ENCODE results near the gene RRAD.

RRAD gene

DNA sequence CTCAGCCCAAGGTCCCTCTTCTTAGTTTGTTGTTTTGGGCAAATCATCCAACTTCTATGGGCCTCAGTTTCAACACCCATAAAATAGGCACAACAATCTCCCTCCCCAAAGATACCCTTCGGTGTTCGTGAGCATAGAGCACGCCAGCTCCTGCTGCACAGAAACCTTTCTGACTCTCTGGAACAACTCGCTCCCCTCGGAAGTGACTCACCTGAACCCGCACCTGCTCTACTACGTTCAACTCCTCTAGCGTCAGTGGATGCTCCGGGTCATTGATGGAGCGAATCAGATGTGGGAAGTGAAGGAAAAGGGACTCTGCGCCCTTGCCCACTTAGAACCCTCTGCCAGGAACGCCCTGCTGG is 8.4 kb upstream of the RRAD start:
- DNase-seq: no peak

DNA sequence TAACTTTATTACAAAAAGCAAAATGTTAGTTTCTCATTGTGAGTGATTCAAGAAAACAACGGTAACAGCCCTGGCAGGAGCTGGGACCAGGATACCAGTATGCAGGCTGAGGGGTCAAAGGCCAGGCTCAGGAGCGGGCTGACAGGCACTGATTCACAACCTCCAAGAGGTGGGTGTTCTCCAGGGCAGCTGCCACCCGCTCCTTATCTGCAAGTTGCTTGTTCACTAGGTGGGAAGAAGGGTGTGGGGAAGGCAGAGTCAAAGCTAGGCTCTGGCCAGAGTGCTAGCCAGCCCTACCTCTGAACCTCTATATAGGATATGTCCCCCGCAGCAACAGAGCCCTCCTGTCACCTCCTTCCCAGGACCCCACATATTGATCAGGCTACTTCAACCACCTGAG is 6.7 kb upstream of the RRAD start:
- no peak for DNase-seq

- no peak for DNase-seq
Measured at GRCh38 chr16:66931665-66932064, 6.3 kb upstream of the RRAD start.

DNA sequence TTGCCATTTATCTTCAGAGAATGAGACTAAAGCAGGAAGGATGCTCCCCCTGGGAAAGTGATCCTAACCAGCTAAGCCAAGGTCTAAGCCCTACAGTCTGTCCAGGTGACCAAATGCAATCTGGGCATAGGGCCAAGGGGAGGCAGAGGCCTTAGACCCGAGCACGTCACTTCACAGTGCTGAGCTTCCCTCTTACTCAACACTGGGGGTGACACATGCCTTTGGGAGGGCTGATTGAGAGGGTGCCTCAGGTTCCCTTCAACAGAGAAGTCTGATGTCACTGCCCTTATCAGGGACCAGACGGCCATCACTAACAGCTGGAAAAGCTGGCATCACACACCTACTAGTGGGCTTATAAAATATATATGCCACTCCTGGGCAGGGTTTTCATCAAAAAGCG is 4.9 kb upstream of the RRAD start:
- DNase-seq: no peak

DNA sequence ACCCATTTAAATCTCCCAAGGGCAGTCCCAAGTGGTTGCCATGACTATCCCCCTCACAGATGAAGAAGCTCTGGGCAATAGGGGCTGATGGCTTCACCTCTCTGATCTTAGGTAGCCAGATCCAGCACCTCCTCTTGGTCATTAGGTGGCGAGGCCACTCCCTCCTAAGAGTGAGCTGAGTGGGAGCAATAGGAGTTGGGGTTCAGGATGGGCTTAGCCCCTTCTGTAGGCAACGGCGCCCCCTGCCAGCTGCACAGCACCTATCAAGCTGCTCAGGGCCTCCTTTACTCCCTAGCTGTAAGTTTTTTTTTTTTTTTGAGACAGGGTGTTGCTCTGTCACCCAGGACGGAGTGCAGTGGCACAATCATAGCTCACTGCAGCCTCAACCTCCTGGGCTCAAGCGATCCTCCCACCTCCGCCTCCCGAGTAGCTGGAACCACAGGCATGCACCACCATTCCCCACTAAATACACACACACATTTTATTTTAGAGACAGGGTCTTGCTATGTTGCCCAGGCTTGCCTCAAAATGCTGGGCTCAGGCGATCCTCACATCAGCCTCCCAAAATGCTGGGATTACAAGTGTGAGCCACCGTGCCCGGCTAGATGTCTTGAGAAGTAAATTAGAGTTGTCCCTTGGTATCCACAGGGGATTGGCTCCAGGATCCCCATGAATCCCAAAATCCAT is 3.5 kb upstream of the RRAD start:
- DNase-seq: no peak

GRCh38 chr16:66927918-66928649 is 2.7 kb upstream of the RRAD start:
- no peak for DNase-seq

GRCh38 chr16:66926961-66927436 is 1.7 kb upstream of the RRAD start:
- DNase-seq: no peak

GRCh38 chr16:66926171-66926947 is 1.0 kb upstream of the RRAD start:
- DNase-seq: no peak

- peak; percentile 62 for DNase-seq
Measured at GRCh38 chr16:66924527-66925321, 611 bp downstream of the RRAD start.

DNA sequence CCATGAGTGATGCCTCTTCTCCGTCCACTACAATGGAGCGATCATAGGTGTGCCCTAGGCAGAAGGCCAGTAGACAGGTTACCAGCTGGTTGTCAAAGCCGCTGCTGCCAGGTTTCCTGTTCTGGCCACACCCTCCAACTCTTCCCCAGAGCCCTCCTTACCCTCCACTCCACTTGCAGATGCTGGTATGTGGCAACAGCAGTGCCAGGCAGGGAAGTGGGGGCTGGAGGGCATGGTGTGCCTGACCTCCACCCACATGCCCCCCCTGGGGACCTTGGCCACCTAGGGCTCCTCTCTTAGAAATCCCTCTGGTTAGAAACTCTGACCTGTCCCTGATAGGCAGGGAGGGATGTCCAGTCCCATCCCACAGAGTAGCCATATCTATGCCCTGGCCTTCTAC is 1.5 kb downstream of the RRAD start:
- DNase-seq: no peak

DNA sequence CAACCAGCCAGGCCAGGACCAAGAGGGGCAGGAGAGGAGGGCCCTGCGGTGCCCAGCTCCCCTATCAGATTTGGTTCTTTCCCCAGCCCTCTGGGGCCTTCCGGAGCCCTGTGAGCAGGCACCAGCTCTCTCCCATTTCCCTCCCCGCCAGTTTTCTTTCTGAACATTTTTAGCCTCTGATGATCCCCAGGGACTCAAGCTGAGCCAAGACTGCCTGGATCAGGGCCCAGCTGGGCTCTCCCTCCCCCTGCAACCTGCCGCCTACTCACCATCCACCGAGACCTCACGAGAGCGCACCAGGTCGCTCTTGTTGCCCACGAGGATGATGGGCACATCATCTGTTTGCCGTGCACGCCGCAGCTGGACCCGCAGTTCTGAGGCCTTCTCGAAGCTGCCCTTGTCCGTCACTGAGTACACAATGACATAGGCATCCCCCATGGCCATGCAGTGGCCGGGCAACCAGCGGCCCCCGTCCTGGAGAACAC is 2.0 kb downstream of the RRAD start:
- DNase-seq: no peak

- no peak for DNase-seq
Measured at GRCh38 chr16:66921729-66922450, 3.4 kb downstream of the RRAD start.

DNA sequence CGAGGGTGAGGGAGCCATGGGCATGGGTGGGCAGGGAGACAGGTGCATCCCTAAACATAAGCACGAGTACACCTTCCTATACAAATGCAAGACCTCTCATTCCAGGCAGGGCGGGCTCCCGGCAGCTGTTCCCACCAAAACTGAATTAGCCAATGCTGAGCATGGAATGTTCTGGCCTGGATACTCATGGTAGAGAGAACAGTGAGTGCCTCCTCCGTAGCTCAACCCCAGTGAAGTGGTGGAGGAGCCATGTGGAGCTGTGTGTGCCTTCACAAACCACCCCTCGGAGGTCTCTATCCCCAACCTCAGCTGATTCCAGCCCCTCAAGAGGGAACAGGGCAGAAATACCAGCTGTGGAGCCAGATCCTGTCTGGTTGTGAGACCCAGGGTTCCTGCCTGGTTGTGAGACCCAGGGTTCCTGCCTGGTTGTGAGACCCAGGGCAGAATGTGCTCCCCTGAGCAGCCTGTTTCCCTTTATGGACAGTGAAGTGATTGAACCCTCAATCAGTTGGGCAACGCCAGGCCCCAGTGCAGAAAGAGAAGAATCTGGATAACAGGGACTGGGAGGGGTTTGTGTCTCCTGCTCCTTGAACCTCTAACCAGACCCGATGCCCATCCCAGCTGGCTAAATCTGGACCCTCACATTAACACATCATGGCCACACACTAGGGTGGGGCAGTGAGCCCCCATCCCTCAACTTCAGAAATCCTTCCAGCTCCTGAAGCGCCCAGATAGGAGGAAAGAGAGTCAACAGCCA is 4.2 kb downstream of the RRAD start:
- no peak for DNase-seq

DNA sequence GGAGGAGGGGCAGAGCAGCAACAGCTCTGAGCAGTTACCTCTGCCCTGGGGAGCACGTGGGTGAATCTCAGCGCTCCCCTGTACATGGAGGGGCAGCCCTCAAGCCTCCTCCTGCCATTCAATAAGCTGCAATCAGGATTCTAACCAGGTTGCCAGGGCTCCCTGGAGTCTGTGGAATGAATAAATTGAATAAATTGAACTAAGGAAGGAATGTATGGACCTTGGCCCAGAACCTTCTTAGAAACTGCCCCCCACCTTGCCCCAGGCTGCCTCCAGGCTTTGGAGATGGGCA is 5.1 kb downstream of the RRAD start:
- DNase-seq: no peak

GRCh38 chr16:66919569-66920298 is 5.6 kb downstream of the RRAD start:
- no peak for DNase-seq

DNA sequence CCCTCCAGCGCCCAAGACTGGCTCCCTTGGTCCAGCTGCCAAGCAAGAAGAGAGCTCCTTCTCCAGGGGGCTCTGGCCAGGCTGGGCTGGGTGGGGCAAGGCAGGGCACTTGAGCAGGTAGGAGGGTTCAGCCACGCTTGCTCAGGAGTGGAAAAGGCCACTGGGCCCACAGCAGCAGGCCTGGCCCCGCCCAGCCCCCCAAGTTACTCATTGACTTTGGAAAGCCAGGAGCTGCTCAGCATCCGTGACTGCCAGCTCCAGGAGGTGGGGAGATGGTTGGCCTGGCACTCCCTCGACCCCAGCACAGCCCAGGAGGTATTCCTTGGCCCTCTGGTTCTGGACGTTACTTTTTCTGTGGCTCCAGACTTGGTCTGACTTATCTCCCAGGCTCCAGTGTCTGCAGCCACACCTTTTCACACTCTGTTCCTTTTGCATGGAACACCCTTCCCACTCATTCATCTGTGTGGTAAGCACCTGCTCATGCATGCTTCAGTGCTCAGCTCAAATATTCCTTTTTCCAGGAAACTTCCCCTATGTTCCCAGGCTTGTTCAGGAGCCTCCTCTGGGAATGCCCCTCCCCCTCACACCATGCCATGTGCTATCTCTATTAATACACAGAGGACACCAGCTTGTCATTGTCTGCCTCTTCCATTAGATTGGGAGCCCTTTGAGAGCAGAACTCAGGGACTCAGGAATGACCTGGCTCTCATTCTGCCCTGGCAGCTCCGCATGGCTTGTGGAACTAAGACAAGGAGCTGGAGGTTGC is 6.3 kb downstream of the RRAD start, which contains the start of gene CDH16:
CDH16 (minus strand) TSS at position 83 of the 766 bp plus-strand sequence. CDS start 820 bp downstream, outside the sequence.
- no peak for DNase-seq

DNA sequence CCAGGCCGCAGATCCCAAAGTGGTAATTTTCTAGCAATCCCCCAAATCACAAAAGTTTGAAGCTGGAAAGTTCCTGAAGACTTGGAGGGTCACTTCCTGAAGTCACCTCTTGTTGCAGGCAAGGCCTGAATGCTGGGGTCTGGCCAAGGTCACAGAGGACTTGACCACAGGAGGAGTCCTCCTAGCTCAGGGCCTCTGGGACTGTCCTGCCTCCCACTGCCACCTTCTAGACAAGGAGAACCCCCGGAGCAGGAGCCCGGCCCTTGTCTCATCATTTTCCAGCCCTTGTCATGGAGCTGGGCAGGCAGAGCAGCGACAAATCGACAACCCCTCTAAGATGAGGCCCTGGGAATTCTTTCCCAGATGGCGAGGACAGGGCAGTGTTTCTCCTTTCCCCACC is 7.0 kb downstream of the RRAD start:
- no peak for DNase-seq

DNA sequence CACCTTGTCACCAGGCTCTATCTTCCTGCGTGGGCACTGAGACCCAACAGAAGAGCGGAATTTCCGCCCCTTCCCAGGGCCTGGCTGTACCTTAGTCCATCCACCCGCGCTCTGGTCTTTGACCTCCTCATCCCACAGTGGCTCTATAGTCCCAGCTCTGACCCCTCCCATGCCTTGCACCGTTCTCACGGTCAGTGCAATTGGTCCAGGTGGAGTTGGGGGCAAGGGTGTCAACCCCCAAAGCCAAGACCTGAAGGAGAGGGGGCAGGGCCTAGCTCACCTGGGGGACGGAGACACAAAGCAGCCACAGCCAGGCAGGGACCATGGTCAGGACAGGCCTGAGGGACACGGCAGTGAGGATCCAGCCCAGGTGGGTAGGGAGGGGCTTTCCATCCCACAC is 7.6 kb downstream of the RRAD start:
- no peak for DNase-seq

DNA sequence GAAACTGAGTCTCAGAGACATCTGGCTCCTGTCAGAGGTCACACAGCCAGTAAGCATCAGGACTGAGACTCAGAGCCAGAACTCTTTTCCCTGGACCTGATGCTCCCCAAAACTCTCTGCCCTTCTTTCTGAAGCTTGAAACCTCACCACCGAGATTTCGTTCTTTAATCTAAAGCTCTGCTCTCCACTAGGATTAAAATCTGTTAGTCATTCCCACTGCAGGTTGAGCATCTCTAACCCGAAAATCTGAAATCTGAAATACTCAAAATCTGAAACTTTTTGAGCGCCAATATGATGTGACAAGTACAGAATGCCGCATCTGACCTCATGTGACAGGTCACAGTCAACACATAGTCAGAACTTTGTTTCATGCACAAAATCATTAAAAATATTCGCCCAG is 8.8 kb downstream of the RRAD start:
- no peak for DNase-seq

GRCh38 chr16:66915041-66915440 is 10.3 kb downstream of the RRAD start:
- DNase-seq: no peak

Data from activated CD4-positive, CD25-positive, alpha-beta regulatory T cell treated with anti-CD3 and anti-CD28 coated beads, Interleukin-2, amount 50 U/mL, for 72 hours (primary cell).